Islet precursor cell (in vitro differentiated cells): ENCODE data around the gene DNAJC28.
"Not testable (repeated sequence)": the region's sequence is repeated elsewhere in the genome, so short reads cannot be mapped to it uniquely, and the experiment has no call there.

Experiments
- DNase-seq: peaks from one replicate; pipeline ENCODE4 v3.0.0-alpha.2; 2018

DNAJC28 gene, protein sequence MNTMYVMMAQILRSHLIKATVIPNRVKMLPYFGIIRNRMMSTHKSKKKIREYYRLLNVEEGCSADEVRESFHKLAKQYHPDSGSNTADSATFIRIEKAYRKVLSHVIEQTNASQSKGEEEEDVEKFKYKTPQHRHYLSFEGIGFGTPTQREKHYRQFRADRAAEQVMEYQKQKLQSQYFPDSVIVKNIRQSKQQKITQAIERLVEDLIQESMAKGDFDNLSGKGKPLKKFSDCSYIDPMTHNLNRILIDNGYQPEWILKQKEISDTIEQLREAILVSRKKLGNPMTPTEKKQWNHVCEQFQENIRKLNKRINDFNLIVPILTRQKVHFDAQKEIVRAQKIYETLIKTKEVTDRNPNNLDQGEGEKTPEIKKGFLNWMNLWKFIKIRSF

DNA sequence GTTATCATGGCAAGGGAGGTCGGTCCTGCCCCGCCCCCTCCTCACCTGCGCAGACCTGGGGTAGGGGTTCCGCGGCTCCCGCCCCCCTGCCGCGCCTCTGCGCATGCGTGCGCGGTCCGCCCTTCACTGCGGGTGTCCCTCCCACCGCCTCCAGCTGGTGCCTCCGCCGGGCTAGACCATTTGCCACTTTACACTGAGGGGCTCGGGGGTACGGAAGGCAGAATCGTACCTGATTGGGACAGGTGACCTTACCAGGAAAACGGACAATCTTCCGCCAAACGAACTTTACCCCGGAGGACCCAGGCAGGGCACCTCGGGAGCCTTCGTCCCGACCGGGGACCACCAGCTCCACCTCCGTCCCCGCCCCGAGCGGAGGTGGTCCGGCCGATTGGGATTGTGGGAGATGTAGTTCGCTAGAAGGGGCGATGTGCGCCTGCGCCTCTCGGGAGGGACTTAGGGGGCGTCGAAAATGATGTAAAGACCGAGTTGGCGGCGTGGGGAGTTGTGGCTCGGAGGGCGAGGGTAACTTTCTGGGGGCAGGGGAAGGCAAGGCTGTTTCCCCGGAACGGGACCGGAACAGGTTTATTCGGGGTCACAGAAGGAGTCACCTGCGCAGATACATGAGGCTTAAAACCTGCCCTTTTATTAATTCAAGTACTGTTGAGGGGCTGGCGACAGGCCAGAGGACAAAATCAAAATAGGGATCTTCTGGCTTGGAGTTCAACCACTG lies at the start of gene DNAJC28:
DNAJC28 (minus strand) TSS at position 344 of the 730 bp plus-strand sequence. CDS start 2,323 bp downstream, outside the sequence.
- DNase-seq: peak; percentile 95

DNA sequence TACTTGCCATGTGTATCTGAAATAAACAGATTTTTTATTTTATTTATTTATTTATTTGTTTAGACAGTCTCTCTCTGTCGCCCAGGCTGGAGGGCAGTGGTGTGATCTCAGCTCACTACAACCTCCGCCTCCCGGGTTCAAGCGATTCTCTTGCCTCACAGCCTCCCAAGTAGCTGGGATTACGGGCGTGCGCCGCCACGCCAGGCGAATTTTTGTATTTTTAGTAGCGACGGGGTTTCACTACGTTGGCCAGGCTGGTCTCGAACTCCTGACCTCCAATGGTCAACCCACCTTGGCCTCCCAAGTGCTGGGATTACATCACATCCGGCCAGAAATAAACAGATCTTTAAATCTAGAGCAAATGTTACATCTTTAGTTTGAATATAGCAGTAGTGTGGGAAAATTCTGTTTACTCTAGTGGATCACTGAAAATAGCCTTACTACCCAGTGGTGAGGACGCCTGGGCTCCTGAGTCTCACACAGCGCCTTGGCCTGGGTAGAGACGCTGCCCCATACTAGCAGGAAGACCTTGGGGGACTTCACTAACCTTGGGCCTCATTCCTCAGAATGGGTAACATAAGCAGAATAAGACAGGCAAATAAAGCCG lies 49.7 kb upstream of the DNAJC28 start:
- no peak for DNase-seq

DNA sequence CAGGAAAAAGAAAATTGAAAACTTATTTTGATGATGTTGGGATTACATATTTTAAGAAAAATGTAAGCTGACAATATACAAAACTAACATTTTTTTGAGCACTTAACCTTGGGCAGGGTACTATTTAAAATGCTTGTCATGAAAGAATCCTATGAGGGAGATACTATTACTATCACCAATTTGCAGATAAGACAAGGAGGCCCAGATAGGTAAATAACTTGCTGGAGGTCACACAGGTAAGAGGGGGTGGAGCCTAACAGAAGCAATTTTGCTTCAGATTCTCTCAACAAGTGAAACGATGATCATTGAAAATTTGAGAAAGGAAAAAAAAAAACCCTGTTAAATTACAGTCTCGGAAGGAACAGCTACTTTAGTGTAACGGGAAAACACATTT lies 49.2 kb upstream of the DNAJC28 start:
- DNase-seq: no peak

GRCh38 chr21:33539616-33540015 lies 48.1 kb upstream of the DNAJC28 start:
- no peak for DNase-seq

- no peak for DNase-seq
Measured at GRCh38 chr21:33537212-33537611, 45.7 kb upstream of the DNAJC28 start.

DNA sequence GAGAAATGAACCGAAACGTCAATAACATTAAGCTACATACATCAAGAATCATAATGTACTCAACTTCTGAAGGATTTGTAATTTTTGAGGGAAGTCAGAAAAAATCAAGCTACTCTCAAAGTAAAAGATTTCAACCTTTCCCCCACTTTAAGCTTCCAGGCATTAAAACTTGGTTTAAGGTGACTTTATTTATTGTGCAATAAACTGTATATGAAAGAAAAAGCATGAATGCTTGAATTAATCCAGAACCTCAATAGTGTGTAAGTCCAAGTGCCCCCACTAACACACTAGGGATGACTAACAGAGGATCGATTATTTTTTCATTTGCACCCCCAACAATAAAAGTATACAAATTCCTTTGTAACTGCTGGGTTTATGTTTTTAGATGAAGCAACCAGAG lies 39.5 kb upstream of the DNAJC28 start:
- DNase-seq: no peak

- DNase-seq: no peak
Measured at GRCh38 chr21:33522953-33523349, 31.4 kb upstream of the DNAJC28 start.

GRCh38 chr21:33522297-33522952 lies 30.9 kb upstream of the DNAJC28 start:
- DNase-seq: no peak

GRCh38 chr21:33518899-33519298 lies 27.4 kb upstream of the DNAJC28 start:
- no peak for DNase-seq

- no peak for DNase-seq
Measured at GRCh38 chr21:33514229-33514628, 22.7 kb upstream of the DNAJC28 start.

GRCh38 chr21:33512481-33512880 lies 21.0 kb upstream of the DNAJC28 start:
- no peak for DNase-seq

DNA sequence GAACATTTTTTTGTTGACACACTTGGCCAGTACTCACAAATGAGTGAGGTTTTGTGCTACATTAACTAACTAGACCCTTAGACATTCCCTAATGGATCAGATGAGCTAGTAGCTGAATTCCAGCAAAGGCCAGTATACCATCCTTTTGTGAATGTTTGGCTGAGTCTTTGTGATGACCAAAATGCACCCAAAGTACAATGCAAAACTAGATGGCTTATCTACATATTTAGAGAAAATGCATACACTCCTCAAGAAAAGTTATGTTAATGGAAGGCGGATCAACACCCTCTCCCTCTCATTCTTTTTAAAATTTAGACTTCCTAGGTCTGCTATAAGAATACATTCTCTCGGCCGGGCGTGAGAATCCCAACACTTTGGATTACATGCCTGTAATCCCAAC lies 20.1 kb upstream of the DNAJC28 start:
- no peak for DNase-seq

GRCh38 chr21:33510826-33511225 lies 19.3 kb upstream of the DNAJC28 start:
- DNase-seq: no peak

GRCh38 chr21:33507003-33507402 lies 15.5 kb upstream of the DNAJC28 start:
- DNase-seq: not testable (repeated sequence)

DNA sequence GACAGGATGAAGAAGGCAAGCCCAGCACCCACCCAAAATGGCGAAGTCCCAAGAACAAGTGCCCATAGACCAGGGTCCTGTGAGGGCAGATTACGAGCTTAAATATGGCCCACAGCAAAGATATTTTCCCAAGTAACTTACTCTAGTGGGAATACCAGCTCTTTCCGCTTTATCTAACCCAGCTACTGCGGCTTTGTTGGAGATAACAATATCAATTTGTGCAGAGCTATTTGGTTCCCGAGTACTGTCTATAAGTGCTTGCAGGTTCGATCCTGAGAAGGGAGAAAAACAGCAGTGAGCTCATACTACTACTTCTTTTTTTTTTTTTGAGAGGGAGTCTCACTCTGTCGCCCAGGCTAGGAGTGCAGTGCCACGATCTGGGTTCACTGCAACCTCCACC lies 14.3 kb upstream of the DNAJC28 start:
- no peak for DNase-seq

- no peak for DNase-seq
Measured at GRCh38 chr21:33496345-33496744, 4.8 kb upstream of the DNAJC28 start.

DNA sequence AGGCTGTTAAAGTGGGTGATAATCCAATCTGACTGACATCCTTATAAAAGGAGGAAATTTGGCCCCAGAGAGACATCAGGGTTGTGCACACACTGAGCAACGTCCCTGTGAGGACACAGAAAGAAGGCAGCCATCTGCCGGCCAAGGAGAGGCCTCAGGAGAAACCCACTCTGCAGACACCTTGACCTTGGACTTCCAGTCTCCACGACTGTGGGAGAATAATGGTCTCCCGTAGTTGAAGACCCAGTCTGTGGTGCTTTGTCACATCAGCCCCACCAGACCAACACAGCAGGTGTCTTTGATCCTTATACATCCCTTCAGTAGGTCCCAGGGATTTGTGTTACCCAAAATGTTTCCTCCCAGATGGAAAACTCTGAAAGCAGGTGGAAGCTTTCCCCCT lies 4.2 kb upstream of the DNAJC28 start:
- DNase-seq: no peak

DNA sequence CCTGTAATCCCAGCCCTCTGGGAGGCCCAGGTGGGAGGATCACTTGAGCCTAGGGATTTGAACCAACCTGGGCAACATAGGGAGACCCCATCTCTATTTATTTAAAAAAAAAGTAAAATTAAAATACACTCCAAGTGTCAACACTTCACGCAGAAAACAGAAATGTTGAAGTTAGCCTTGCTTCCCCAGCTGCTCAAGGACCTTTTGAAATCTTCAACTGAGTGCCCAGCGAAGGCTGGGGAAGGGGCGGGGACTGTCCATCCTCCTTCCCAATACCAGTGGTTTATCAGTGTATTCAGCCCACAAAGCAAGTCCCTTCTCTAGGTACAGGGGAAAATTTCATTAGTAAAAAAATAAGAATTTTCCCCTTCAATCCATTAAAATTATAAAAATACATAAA lies 2.2 kb upstream of the DNAJC28 start:
- no peak for DNase-seq

- DNase-seq: no peak
Measured at GRCh38 chr21:33492571-33492970, 1.1 kb upstream of the DNAJC28 start.

DNA sequence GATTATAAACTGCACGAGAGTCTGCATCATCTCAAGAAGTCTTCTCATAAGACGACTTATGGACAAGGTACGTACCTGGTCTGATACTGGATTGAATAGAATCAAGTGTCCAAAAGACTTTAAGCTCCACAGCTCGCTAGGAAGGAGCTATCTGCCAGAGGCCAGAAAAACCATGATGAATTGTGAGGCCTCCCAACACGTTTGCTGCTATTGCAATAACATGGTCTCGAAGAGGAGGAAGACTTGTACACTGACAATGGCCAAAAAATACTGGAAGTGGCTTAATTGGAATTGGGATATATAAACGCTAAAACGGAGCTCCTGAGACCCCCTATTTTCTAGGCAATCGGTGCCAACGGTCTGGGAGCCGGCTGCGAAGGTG lies 534 bp downstream of the DNAJC28 start:
- DNase-seq: no peak

DNA sequence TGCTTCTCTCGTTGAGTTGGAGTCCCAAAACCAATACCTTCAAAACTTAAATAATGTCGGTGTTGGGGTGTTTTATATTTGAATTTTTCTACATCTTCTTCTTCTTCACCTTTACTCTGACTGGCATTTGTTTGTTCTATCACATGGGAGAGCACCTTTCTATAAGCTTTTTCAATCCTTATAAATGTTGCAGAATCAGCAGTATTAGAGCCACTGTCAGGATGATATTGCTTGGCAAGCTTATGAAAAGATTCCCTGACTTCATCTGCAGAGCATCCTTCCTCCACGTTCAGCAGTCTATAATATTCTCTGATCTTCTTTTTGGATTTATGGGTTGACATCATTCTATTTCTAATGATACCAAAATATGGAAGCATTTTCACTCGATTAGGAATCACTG lies 2.6 kb downstream of the DNAJC28 start:
- DNase-seq: no peak

- no peak for DNase-seq
Measured at GRCh38 chr21:33487996-33488395, 3.5 kb downstream of the DNAJC28 start.

GRCh38 chr21:33481314-33481943 lies 10.1 kb downstream of the DNAJC28 start:
- peak; percentile 89 for DNase-seq
